GM19395 (cell line): ENCODE measurements around the gene SPEG.

Experiments
- ATAC-seq: cut with Tn5 transposase; IDR thresholded peaks from one replicate; pipeline ENCODE4 v1.9.1; 2021; ENCODE audit warnings: mild to moderate bottlenecking, moderate library complexity; ENCODE audit not compliant: unreplicated experiment

SPEG gene

DNA sequence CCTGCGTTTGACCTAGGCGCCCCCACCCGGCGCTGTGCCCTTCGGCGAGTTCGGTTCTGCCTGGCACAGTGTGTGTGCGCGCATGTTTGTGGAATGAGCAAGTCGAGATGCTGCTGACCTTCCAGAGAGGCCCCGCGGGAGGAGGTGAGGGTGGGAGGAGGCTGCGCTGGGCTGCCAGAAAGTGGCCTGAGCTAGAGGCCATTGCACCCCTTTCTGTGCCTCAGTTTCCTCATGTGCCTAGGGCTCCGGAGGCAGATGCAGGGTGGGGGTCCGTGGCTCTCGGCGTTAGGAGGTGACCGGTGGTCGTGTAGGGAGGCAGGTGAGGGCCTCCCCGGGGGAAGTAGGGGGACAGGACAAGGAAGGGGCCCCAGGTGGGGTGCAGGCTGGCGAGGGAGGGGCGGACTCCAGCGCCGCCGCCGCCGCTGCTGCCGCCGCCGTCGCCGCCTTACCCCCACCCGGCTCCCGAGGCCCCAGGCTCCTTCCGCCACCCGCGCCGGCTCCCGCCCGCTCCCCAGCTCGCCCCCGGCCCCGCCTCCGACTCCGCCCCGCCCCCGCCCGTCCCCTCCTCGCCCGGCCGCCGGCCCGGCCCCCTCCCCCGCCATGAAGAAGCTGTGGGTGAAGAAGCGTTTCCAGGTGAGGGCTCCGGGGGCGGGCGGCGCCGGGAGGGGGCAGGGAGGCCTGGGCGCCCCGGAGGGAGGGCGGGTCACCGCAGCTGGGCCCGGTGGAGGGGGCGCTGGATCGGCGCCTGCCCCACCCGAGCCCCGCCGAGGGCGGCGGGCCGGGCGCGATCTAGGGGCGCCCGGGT is 7.0 kb downstream of the SPEG start:
- no peak for ATAC-seq

DNA sequence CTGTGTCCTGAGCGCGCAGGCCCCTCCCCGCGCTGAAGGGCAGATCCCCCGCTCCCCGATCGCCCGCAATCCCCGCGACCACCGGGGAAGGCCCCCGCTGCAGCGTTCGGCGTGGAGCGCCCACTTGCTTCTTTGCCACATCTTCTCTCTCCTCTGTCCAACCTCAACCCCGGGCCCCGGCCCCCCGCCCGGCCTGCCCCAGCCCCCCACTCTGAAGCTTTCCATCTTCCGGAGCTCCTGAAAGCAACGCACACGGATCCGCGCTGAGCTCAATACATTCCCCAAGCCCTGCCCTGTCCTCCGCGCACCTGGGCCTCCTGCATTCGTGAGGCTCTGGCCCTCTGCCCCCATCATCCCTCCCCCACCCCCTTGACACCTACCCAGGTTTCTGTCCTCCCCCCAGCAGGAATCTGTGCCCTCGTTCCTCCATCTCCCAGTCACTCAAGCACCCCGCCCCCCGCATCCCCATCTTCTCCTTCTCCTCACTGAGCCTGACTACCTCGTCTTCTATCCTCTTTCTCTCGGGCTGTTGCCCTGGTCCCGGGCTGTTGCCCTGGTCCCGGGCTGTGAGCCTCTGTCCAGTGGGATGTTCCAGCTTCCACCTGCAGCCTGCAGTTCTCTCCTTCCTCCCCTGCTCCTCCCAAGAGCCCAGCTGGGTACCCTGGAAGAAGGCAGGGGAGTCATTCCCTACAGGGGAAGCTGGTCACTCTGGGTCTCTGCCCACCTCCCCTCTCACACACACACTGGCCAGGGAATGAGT is 7.8 kb downstream of the SPEG start:
- no peak for ATAC-seq

DNA sequence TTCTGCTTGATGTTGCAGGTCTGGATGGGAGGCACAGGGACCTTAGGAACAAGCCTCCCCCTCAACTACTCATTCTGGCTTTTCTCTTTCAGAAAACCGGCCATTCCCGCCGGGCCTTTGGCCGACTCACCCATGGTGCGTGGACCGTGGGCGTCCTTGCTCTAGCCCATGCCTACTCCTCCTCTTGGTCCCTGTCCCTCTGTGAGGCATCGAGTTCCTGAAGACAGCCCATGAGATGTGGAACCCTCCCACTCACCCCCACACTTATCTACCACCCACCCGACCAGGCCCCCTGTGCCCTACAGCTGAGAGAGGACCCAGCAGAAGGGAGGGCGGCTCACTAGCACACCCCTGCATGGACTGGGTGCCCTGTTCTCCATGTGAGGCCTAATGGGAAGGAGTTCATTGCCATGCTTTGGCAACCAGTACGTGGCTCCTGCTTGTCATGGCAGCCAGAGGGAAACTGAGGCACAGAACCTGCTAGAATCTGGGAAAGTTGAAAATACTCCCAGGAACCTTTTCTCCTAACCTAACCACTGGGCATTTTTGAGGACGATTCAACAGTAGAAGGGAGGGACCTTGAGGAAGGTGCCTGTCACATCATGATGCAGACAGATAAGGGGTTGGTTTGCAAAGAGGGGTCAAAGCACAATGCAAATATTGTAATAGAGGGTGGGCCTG is 8.5 kb downstream of the SPEG start:
- ATAC-seq = no peak

DNA sequence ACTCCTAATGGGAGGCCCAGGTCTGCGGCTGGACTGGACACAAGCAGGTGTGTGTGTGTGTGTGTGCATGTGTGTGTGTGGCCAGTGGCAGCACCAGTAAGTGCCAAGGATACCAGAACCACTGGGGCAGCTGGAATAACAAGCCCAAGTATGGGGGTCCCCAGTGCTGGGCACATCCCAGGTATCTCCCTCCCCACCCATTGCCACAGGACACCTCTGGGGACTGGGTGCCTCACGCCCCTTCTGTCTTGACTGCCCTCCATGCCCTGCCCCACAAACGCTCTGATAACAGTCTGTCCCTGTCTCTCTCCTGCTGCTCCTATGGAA is 9.0 kb downstream of the SPEG start:
- no peak for ATAC-seq

DNA sequence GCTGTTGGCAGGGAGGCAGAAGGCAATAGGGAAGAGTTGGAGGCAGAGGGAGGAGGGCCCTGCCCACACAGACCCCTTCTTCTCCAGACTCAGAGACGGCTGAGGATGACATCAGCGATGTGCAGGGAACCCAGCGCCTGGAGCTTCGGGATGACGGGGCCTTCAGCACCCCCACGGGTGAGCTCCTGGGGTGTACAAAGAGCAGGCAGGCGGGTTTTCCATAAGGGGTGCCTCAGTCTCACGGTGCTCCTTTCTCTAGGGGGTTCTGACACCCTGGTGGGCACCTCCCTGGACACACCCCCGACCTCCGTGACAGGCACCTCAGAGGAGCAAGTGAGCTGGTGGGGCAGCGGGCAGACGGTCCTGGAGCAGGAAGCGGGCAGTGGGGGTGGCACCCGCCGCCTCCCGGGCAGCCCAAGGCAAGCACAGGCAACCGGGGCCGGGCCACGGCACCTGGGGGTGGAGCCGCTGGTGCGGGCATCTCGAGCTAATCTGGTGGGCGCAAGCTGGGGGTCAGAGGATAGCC is 10.0 kb downstream of the SPEG start:
- no peak for ATAC-seq

DNA sequence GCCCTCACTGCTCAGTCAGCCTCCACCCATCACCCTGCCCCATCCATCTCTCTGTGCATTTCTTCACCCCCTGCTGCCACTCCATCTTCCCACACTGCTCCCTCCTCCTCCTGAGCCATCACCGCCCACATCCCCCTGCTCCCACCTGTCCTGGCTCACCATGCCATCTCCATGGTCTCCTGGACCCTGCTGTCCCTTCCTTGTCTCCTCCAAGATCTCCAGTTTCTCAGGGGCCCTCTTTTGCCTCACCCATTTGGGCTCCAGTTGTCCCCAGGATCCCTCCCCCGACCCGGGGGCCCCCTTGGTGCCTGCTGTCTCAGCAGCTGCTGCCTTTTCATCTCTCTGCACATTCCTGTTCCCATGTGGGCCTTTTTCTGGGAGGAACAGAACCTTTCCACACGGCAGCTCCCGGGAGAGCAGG is 10.6 kb downstream of the SPEG start:
- ATAC-seq = no peak

DNA sequence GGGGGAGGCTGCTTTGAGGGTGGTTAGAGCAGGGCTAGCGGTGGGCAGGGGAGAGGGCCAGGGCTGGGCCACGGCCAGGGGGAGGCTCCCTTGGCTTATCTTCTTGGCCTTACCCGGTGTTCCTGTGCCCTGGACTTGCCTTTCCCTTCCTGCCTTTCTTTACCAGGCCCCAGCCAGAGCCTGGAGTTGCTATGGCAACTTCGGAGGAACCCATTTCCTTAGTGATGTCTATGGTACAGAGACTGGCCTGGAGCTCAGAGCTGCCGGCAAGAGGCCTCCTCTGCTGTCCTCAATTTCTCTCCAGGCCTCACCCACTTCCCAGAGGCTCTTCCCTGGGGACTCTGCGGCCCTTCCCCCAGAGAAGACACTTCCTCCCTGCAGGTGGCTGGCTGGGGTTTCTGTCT is 11.5 kb downstream of the SPEG start:
- ATAC-seq = no peak

DNA sequence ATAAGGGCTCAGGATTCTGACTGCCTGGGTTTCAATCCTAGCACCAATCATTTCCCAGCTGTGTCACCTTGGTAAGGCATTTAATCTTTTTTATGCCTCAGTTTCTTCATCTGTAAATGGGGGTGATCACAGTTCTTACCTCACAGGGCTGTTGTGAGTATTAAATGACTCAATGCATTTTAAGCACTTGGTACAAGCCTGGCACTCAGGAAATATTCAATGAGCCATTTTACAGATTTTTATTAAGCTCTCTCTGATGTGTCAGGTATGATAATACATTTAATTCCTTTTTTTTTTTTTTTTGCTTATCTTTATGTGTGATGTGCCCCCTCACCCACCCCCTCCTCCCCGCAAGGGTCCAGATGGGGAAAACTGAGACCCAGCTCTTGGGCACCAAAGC is 12.0 kb downstream of the SPEG start:
- ATAC-seq = no peak

DNA sequence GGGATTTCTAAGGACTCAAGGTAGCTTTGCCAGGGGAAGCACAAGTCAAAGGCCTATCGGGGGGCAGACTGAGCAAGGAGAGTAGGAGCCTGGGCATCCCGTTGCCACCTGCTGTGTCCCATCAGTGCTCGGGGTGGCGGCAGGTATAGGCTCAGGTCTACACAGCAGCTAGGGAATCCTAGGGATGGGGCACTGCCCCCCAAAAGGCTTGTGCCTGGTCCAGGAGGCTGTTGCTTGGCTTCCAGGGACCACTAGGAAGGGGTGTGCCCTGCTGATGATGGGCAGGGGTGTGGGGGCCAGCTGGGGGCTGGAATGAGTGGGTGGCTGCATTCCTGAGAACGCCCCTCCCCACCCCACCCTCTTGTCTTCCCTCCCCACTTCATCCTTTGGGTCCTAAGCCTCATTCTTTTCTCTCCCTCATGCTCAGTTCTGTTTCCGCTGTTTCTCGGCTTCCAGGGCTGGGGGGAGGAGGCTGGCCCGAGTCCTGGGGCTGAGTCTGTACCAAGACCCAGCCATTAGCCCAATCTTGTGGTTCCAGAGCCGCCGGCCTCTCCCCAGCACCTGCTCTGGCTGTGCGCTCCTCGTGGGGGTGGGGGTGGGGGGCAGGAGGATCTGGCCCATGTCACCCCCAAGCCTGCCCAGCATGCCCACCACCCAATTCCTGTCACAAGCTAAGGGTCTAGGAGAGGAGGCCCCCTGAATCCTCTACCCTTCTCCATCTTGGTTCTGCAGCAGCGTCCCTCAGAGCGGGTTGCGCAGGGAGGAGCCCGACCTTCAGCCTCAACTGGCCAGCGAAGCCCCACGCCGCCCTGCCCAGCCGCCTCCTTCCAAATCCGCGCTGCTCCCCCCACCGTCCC is 12.8 kb downstream of the SPEG start:
- ATAC-seq = no peak

DNA sequence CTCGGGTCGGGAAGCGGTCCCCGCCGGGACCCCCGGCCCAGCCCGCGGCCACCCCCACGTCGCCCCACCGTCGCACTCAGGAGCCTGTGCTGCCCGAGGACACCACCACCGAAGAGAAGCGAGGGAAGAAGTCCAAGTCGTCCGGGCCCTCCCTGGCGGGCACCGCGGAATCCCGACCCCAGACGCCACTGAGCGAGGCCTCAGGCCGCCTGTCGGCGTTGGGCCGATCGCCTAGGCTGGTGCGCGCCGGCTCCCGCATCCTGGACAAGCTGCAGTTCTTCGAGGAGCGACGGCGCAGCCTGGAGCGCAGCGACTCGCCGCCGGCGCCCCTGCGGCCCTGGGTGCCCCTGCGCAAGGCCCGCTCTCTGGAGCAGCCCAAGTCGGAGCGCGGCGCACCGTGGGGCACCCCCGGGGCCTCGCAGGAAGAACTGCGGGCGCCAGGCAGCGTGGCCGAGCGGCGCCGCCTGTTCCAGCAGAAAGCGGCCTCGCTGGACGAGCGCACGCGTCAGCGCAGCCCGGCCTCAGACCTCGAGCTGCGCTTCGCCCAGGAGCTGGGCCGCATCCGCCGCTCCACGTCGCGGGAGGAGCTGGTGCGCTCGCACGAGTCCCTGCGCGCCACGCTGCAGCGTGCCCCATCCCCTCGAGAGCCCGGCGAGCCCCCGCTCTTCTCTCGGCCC is 13.6 kb downstream of the SPEG start:
- ATAC-seq = no peak

DNA sequence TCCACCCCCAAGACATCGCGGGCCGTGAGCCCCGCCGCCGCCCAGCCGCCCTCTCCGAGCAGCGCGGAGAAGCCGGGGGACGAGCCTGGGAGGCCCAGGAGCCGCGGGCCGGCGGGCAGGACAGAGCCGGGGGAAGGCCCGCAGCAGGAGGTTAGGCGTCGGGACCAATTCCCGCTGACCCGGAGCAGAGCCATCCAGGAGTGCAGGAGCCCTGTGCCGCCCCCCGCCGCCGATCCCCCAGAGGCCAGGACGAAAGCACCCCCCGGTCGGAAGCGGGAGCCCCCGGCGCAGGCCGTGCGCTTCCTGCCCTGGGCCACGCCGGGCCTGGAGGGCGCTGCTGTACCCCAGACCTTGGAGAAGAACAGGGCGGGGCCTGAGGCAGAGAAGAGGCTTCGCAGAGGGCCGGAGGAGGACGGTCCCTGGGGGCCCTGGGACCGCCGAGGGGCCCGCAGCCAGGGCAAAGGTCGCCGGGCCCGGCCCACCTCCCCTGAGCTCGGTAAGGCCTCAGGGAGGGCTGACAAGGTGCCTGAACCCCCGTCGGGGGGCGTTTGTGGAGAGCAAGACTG is 14.2 kb downstream of the SPEG start:
- ATAC-seq = no peak

DNA sequence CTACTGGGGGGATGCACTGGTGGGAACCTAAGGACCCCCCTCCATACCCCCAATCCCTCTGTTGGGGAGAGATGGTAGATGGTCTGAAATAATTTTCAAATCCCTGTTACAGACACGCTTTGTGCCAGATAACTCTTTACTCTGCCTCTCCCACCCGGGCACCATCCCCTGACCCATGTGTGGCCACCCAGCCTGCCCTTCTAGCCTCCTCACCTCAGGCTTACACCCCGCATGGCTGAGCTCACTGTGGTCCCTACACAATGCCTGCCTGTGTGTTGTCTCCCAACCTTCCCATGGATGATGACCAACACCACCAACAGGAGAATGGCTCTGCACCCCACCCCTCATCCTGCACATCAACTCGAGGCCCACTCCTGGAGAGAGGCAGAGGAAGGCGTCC is 15.0 kb downstream of the SPEG start:
- no peak for ATAC-seq

DNA sequence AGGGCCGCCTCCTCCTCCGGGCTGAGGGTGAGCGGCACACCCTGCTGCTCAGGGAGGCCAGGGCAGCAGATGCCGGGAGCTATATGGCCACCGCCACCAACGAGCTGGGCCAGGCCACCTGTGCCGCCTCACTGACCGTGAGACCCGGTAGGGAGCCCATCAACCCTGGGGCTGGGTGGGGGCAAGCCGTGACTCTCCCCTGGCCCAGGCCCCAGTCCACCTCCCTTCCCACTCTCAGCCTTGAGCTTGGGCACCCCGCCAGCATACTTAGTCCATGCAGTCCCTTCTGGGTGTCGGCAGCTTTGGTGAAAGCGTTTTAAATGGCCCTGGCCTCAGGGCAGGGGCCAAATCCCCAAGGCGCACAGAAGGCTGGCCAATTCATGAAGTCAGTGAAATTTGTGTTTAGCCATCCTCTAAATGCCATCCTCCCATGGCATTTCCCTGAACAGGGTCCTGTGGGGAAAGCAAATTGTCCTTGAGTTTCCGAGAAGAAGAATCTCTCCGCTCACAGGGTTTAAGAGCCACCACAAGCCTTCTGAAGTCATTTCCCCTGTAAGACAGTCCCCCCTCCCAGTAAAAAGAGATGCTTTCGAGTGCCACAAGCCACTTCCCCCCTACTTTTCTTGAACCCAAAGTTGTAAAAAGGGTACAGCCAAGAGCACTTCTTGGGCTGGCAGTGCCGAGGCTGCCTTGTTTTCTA is 17.2 kb downstream of the SPEG start:
- ATAC-seq = no peak

DNA sequence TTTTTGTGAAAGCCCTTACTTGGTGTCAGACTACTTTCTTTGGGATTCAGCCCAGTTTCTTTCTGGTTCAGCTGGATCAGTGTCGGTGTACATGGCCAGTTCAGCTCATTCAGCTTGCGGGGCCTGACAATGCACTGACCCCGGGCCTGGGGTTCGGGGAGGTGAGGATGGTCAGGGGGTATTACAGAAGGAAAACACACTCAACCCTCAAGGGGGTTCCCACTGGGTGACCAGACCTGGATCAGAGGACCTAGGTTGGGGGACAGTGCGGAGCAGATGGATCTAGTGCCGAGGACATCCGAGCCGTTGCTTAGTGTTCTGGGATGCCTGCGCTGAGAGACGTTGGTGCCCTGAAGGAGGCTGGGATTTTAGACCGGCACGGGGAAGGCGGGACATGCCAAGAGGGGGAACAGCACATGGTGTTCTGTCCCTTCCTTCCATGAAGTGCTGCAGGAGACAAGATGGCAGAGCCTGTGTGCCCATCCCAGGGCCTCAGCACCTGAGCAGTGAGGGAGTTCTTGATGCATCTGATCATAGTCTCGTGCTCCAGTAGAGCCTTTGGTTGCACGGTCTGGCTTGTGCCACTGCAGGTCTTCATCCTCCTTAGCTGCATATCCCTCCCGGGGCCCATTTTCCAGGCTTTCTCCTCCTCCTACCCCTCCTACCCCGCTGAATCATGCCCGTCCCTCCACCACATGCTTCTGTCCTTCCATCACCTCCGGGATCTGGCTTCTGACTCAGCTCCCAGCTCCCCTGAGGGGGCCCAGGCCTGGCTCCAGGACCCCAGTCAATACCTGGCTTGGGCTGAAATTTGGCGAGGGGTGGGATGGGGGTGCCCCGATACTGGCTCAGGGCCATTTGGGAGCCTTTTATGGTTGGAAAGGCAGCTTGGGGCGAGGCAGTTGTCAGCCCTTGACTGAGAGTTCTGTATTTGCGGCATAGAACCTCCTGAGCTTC is 18.0 kb downstream of the SPEG start:
- no peak for ATAC-seq

DNA sequence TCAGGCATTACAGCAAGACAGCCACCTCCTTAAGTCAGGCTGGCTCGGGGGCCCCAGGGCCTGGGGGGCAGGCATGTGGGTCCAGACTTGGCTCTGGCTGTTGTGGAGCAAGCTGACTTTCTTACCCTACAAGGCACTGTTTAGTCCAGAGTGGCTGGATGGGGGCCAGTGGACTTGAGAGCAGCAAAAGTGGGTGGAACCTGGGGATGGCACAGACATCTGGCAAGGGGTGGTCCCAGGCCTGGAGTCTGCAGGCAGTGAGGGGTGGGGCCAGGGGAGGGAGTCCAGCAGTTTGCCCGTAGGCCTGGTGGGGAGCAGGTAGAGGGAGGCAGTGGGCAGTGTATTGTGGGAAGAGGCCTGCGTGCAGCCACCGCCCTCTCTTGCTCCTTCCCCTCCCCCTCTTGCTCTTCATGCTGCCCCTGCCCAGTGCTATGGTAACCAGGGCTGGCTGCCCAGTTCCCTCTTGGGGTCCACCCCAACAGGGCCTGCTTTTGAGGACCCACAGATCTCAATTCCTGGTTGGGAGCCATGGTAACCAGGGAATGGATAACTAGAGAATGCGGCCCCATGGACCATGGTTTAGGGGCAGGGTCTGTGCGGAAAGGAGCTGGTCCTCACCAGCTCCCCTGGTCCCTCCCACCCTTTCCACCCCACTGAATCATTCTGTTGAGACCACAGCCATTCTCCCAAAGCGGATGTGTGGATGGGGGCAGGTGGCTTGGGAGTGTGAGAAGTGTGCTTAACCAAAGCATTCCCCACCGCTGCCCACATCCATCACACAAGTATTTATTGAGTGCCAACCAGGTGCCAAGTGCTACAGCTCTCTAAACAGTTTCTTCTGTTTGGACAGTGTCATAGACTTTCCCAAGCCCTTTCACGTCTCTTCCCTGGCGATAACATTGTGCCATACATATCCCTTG is 19.3 kb downstream of the SPEG start:
- ATAC-seq = no peak

DNA sequence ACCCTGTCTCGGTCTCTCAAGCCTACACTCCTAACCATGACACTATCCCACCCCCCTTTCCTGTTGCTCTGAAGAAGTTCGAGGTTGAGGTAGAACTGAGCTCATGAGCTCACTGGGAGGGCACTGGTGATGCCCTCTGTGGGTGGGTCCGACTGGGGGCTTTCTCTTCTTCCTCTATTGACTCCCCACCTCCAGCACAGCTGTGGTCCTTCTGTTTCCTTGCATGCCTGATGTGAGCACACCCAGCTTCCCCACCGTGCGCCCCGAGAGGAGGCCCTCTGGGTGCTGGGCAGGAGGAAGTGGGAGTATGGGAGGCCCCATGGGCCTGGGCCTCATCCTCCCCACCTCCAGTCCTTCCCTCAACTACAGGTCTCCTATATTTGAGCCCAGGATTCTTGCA is 20.9 kb downstream of the SPEG start:
- ATAC-seq = no peak

DNA sequence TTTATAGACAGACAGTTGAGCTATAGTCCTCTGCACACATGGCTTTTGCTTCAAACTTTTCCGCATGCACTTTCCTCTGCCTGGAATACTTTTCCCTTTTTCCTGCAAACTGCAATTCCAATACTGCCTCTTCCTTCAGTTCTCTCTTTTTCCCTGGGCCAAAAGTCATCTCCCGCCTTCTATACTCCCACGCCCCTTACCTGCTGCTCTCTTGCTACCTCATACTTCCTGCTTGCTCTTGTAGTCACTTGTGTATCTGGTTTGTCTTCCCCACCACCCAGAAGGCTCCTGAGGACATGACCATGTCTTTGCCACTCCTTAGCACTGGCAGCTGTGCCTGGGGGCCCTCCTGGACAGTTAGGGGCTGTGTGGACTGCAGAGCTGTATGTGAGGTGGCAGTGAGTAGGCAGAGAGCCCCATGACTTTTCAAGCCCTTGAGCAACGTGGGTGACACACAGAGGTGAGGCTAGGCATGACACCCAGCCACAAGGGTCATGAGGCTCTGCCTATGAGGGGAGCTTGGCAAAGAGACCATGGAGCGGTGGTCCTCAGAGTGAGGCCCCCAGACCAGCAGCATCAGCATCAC is 23.2 kb downstream of the SPEG start:
- no peak for ATAC-seq
